ENCODE data around the gene VENTX. TPM values are rescaled to one million over a fixed set of nuclear protein-coding genes. Genes with fewer than 3 reads are reported as not detected.

VENTX gene
- total RNA-seq, 1 donor from 2014 or later, result not detected

GRCh38 chr10:133201948-133202725 is 35.5 kb upstream of the VENTX start:
- intact Hi-C loops (cut with micrococcal nuclease), result no loop called here

DNA sequence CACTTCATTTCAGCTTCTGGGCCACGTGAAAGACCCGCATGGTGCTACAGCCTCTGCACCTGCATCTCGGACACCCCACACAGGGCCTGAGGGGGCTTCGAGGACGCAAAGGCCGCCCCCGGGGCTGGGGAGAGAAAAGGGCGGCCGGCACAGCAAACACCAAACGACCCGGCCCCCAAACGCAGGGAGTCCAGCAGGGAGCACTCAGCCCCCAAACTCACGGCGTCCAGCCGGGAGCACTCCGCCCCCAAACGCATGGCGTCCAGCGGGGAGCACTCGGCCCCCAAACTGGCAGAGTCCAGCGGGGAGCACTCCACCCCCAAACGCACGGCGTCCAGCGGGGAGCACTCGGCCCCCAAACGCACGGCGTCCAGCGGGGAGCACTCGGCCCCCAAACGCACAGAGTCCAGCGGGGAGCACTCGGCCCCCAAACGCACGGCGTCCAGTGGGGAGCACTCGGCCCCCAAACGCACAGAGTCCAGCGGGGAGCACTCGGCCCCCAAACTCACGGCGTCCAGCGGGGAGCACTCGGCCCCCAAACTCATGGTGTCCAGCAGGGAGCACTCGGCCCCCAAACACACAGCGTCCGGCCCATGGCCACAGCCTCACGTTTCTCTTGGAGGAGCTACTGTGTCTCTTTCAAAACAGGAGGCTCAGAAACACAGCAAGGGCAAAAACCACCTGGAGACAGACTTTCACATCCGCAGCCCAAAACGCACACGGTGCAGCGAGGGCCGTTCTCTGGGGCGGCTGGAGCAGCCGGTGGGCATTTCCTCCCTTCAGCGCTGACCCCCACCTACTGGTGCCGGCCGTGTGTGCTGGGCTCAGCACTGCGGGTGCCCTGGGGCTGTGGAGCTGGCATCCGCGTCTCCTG is 34.6 kb upstream of the VENTX start:
- intact Hi-C loops (cut with micrococcal nuclease), result no loop called here

- intact Hi-C loops (cut with micrococcal nuclease), result no loop called here
Observed at GRCh38 chr10:133203652-133204195, 33.9 kb upstream of the VENTX start.

- intact Hi-C loops (cut with micrococcal nuclease), result no loop called here
Observed at GRCh38 chr10:133204226-133205015, 33.2 kb upstream of the VENTX start.

- intact Hi-C loops (cut with micrococcal nuclease), result no loop called here
Observed at GRCh38 chr10:133205146-133205545, 32.5 kb upstream of the VENTX start.

GRCh38 chr10:133206356-133207040 is 31.2 kb upstream of the VENTX start:
- intact Hi-C loops (cut with micrococcal nuclease), result no loop called here

DNA sequence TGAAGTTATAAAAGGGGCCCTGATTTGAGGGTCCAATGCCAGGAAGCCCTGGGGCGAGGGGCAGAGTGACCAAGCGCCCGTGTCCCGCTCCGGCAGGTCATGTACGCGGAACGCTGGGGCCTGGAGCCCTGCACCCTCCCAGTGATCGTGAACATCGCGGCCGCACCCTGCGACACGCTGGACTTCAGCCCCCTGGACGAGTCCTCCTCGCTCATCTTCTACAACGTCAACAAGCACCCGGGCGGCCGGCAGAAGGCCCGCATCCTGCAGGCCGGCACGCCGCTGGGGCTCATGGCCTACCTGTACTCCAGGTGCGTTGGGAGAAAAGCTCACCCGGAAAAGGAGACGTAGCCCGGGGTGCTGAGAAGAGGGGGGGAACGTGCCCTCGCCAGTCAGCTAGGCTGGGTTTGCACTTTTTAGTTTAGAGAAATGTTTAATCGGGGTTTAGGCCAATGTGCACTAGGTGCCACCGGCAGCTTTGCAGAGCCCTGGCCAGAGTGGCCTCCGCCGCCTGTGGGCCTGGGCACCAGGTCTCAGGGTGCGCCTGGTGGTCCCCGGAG is 30.5 kb upstream of the VENTX start:
- intact Hi-C loops (cut with micrococcal nuclease), result no loop called here

- intact Hi-C loops (cut with micrococcal nuclease), result no loop called here
Observed at GRCh38 chr10:133207627-133208026, 30.0 kb upstream of the VENTX start.

GRCh38 chr10:133208466-133208865 is 29.2 kb upstream of the VENTX start:
- intact Hi-C loops (cut with micrococcal nuclease), result no loop called here

GRCh38 chr10:133209117-133209516 is 28.5 kb upstream of the VENTX start:
- intact Hi-C loops (cut with micrococcal nuclease), result no loop called here

- intact Hi-C loops (cut with micrococcal nuclease), result no loop called here
Observed at GRCh38 chr10:133209641-133210040, 28.0 kb upstream of the VENTX start.

GRCh38 chr10:133210398-133211140 is 27.1 kb upstream of the VENTX start:
- intact Hi-C loops (cut with micrococcal nuclease), result no loop called here

DNA sequence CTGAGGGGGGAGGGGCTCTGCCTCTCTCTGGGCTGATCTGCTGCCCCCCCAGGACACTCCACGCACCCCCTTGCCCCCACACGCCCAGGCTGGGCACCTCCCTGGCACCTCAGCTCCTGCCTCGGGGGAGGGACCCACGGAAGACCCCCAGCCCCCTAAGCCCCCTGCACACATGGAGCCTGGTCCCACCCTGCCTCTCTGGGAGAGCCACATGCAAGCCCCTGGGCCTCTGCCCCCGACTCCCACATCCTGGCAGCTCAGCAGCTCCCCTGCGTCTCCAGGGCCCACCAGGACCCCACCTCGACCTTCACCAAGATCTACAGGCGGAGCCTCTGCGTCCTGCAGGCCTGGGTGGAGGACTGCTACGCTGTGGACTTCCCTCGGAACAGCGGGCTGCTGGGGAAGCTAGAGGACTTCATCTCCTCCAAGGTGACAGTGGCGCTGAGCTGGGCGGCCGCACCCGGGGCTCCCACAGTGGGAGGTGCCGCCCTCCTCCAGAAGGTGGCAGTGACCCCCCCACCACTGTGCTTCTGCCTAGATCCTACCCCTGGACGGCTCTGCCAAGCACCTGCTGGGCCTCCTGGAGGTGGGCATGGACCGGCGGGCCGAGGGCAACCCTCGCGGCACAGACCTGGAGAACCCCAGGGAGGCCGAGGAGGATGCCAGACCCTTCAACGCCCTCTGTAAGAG is 26.4 kb upstream of the VENTX start:
- intact Hi-C loops (cut with micrococcal nuclease), result no loop called here

DNA sequence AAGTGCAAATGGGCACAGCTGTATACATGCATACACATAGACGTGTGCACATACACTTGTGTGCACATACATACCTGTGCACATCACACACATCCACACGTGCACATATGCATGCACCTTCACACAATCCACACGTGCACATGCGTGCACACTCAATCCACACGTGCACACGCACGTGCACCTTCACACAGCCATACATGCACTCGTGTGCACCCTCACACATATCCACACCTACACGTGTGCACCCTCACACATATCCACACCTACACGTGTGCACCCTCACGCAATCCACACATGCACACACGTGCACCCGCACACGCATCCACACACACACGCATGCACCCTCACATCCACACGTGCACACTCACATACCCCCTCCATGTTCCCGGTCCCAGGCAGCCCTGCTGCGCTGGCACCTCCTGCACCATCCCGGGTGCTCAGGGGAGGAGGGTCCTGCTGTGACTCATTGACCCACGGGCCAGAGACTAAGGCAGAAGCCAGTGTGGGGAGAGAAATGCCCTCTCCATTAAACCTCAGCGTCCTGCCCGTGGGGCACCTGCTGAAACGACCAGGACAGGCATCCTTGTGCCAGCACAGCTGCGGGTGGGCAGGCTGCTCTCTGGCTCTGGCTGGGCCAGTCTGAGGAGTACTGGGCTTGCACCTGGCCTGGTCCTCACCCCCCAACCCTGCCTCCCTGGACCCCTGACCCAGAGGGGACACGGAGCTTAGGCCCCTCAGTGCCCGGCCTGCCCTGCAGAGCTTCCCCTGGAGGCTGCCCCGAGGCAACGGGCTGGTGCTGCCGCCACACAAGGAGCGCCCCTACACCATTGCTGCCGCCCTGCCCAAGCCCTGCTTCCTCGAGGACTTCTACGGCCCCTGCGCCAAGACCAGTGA is 25.4 kb upstream of the VENTX start:
- intact Hi-C loops (cut with micrococcal nuclease), result no loop called here

DNA sequence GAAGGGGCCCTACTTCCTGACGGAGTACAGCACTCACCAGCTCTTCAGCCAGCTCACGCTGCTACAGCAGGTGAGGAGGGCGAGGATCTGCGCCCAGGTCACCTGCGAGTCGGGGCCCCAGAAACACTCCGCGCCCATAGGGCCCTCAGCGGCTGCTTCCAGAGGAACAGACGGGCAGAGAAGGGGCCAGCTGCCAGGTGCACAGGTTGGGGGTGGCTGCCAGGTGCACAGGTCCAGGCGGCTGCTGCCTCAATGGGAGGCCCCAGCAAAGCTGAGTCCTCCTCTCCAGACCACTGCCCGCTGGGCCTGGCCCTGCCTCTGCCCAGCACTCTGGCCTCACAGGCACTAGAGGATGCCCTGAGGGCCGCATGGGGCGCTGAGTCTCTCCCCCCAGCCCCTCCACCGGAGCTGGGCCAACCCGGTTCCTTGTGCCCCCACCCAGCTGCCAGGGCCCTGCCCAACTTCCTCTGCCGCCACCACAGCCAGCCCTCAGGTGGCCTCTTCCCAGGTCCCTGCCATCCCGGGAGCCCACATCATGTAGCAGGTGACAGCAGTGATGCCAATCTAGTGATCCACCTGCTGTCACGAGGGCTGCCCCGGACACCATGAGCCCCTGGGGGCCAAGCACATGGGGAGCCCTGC is 24.7 kb upstream of the VENTX start:
- intact Hi-C loops (cut with micrococcal nuclease), result no loop called here

DNA sequence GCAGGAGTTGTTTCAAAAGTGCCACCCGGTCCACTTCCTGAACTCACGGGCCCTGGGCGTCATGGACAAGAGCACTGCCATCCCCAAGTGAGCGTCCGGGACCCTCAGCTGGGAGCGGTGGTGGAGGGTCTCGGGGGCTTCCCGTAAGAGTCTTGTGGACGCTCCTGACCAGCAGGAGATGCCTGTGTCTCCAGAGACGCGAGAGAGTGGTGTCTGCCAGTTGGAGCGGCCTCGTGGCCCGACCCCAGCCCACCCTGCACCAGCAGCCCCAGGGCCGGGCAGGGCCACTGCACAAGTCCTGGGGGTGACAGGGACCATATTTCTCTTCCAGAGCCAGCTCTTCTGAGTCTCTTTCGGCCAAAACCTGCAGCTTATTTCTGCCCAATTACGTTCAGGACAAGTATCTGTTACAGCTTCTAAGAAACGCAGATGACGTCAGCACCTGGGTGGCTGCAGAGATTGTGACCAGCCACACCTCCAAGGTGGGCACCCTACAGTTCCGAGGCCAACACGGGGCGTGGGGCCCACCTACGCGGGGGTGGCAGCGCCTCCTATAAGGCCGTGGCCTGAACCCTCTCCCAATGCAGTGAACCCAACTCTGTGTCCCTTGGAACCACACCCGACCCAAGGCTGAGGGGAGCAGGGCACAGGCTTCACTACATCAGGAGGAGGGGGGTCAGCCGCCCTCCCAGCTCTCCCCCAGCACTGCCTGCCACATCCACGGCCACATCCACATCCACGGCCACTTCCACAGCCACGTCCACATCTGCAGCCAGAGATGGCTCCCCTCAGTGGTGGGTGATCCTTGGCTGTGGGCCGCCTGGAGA is 23.8 kb upstream of the VENTX start:
- intact Hi-C loops (cut with micrococcal nuclease), result no loop called here

Data from T-helper 2 cell treated with Interferon-gamma antibody and Interleukin-4, amounts not matched to agents 100 ng/mL and 5 ng/mL, for 36 hours (primary cell).